Tibial nerve (tissue), 4 donors: ENCODE results near the gene TCIRG1. TPM values are rescaled to one million over a fixed set of nuclear protein-coding genes. Genes with fewer than 3 reads are reported as not detected.

Experiments used
- DNase-seq, 2 donors: peaks; one replicate each; pipeline ENCODE4 v3.0.0-alpha.2; 2019; ENCODE audit warnings: low spot score in 2 of 2
- H3K27ac ChIP-seq, 4 donors: fragments of 200-600 bp; sonication (generic) in 3 of 4; one replicate each; pipeline ENCODE4 v1.5.1; 2017 to 2019; ENCODE audit warnings: mild to moderate bottlenecking in 1 of 4
- H3K27me3 ChIP-seq, 2 donors: fragments of 200-600 bp; sonication (generic) in 1 of 2; one replicate each; pipeline versions ENCODE4 v1.5.1 to v1.6.0; 2017 to 2019
- H3K36me3 ChIP-seq, 3 donors: fragments of 200-600 bp; sonication (generic); one replicate each; pipeline ENCODE4 v1.5.1; 2018 to 2019
- H3K4me1 ChIP-seq, 4 donors: fragments of 200-600 bp; sonication (generic) in 3 of 4; one replicate each; pipeline ENCODE4 v1.5.1; 2017 to 2019
- H3K4me3 ChIP-seq, 4 donors: fragments of 200-600 bp; sonication (generic) in 3 of 4; one replicate each; pipeline ENCODE4 v1.5.1; 2017 to 2019; ENCODE audit warnings: mild to moderate bottlenecking in 1 of 4, moderate library complexity in 1 of 4
- H3K9me3 ChIP-seq, 4 donors: fragments of 200-600 bp; sonication (generic) in 3 of 4; one replicate each; pipeline ENCODE4 v1.5.1; 2017 to 2019
- CTCF ChIP-seq, 5 experiments: fragments of 200-600 bp in 3 of 5; fragments of 450-650 bp in 2 of 5; sonication (generic) in 3 of 5; IDR thresholded peaks; one replicate each; pipeline ENCODE4 v1.5.1; 2016 to 2019; ENCODE audit warnings: antibody characterized with exemption in 5 of 5, mild to moderate bottlenecking in 3 of 5, moderate library complexity in 2 of 5
- EP300 ChIP-seq, 2 donors: sonication (generic); formaldehyde crosslinking; IDR thresholded peaks; one replicate each; pipeline ENCODE4 v1.6.1; 2017; ENCODE audit warnings: antibody characterized with exemption in 2 of 2, mild to moderate bottlenecking in 1 of 2
- POLR2A ChIP-seq, 2 donors: fragments of 450-650 bp; IDR thresholded peaks; one replicate each; pipeline ENCODE4 v1.6.1; 2017; ENCODE audit warnings: antibody characterized with exemption in 2 of 2, mild to moderate bottlenecking in 2 of 2, moderate library complexity in 2 of 2
- WGBS, 2 donors: methylation state at CpG; one replicate each; pipeline ENCODE4 v1.1.5; 2018; 5-methylcytosine and 5-hydroxymethylcytosine counted together
- total RNA-seq, 4 donors: library from RNA; depleted of rRNA; stranded (reverse); fragments of >200 nt; gene quantifications; one replicate each; pipeline ENCODE4 v1.1.0, GENCODE V29; 2016

TCIRG1 gene
- total RNA-seq, 4 donors from 2014 or later: 142 to 439 (median 183) TPM

DNA sequence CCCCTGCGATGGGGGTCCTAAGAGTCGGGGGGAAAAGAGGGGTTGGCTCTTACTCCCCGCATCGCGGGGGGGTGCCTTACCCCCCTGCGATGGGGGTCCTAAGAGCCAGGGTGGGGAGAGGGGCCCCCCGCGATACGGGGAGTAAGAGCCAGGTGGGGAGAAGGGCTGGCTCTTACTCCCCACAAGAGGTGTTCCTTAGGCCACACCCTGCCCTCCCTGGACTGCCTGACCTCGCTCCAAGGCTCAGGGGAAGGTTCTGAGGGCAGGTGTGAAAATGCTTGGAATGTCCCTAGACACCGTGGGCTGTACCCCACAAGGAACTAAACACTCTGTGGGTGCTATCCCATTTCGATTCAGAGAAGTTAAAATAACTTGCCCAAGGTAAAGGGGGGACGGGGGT lies 42.8 kb upstream of the TCIRG1 start:
- Histone ChIP-seq H3K9me3 (no peaks in the 10 kb centered on the region), H3K27ac (no peak overlapping the region), H3K36me3 (peaks cover 0 to 35% (median 0%) of the 10 kb centered on the region in 3 donors), H3K27me3 (peaks cover 0 to 8% of the 10 kb centered on the region in 2 donors), H3K4me1 (peaks cover 0 to 14% (median 7%) of the 10 kb centered on the region in 4 donors), H3K4me3 (no peak overlapping the region)
- WGBS, 2 donors: 85 to 94% methylated on average over 7 to 12 of the region's 13 CpGs
- no peak for TF ChIP-seq EP300 (IDR thresholded peaks at IDR 0.05)
- no peak for TF ChIP-seq CTCF (IDR thresholded peaks at IDR 0.05)
- no peak for TF ChIP-seq POLR2A (IDR thresholded peaks at IDR 0.05)
- no peak for DNase-seq

DNA sequence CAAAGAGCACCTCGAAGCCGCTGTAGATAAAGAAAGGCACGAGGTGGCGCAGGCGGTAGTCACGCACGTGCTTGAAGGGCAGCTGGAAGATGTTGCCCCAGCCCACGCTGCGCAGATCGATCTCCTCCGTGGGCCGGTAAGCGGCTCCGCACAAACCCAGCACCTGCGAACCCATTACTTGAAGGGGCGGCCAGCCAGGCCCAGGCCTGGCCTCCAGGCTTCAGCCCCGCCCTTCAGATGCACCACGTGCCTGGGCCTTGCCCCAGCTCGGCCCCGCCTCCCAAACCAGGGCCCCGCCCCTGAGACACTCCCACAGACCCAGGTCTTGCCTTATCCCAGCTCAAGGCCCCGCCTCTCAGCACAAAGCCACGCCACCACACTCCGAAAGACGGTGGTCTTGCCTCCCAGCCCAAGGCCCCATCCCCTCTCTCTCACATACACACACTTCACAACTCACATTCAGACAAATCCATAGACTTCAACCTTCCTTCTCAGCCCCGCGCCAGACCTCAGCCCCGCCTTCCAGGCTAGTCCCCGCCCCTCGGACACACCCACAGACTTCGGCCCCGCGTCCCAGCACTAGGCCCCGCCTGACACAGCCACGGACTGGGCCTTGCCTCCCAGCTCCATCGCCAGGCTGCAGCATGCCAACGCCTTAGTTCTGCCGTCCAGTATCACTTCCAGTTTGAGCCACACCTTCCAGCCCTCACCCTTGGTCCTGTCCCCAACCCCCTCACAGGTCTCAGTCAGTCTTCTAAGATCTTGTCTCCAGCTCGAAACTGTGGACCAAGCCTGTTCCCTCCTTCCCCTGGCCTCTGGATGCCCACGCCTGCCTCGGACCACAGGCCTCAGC lies 42.0 kb upstream of the TCIRG1 start:
- no peak for TF ChIP-seq EP300 (IDR thresholded peaks at IDR 0.05)
- no peak for TF ChIP-seq POLR2A (IDR thresholded peaks at IDR 0.05)
- TF ChIP-seq CTCF (IDR thresholded peaks at IDR 0.05): no peak
- no peaks in the 10 kb centered on the region for H3K9me3 ChIP-seq
- peaks cover 0 to 35% (median 0%) of the 10 kb centered on the region in 3 donors for H3K36me3 ChIP-seq
- H3K27ac ChIP-seq: peak overlapping the region in 2 of 4 donors; percentile 40 to 59
- peaks cover 0 to 7% (median 3%) of the 10 kb centered on the region in 4 donors for H3K4me1 ChIP-seq
- DNase-seq: peak in 1 of 2 donors; percentile 62
- peak overlapping the region in 1 of 4 donors; percentile 24 for H3K4me3 ChIP-seq
- peaks cover 0 to under 1% of the 10 kb centered on the region in 2 donors for H3K27me3 ChIP-seq
- 58 to 60% methylated on average over 38 to 41 of the region's 41 CpGs for WGBS, 2 donors

GRCh38 chr11:67997475-67997921 lies 41.3 kb upstream of the TCIRG1 start:
- TF ChIP-seq CTCF (IDR thresholded peaks at IDR 0.05) (no peak), EP300 (IDR thresholded peaks at IDR 0.05) (no peak), POLR2A (IDR thresholded peaks at IDR 0.05) (no peak)
- Histone ChIP-seq H3K9me3 (no peaks in the 10 kb centered on the region), H3K27ac (peak overlapping the region in 2 of 4 donors; percentile 40 to 59), H3K27me3 (no peaks in the 10 kb centered on the region), H3K4me1 (peaks cover 0 to 7% (median 3%) of the 10 kb centered on the region in 4 donors), H3K4me3 (no peak overlapping the region), H3K36me3 (peaks cover 0 to 35% (median 0%) of the 10 kb centered on the region in 3 donors)
- WGBS, 2 donors: 92% methylated on average over 29 of the region's 29 CpGs
- no peak for DNase-seq

DNA sequence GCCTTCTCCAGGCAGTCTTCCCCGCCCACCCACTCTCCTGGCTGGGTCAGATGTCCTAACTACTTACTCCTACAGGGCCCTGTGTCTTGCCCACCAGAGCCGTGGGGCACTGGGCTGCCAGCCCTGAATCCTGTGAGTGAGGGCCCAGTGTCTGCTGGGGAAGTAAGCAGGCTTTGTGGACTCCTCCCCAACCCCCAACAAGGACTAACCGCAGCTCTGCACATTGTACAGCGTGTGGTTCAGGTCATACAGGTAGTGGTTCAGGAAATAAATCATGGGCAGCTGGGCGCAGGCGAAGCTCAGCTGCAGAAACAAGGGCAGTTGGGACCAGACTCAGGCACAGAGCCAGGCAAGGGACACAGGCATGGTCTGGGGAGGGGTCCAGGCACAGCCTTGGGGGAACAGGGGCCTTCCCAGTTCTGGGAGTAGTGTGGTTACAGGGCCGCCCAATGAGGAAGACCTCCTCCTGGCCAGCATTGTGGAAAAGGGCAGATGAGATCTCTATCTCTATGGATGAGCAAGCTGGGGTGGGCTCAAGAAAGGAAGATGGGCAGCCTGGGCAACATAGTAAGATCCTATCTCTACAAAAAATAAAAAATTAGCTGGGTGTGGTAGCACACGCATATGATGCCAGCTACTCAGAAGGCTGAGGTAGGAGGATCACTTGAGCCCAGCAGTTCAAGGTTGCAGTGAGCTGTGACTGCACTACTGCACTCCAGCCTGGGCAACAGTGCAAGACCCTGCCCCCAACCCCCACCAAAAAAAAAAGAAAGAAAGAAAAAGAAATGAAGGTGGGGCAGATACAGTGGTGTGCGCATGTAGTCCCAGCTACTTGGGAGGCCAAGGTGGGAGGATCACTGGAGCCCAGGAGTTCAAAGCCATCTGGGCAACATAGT lies 40.4 kb upstream of the TCIRG1 start:
- Histone ChIP-seq H3K4me1 (peaks cover 0 to 16% (median 3%) of the 10 kb centered on the region in 4 donors), H3K36me3 (peaks cover 0 to 35% (median 0%) of the 10 kb centered on the region in 3 donors), H3K27me3 (no peaks in the 10 kb centered on the region), H3K9me3 (no peaks in the 10 kb centered on the region), H3K4me3 (no peak overlapping the region), H3K27ac (no peak overlapping the region)
- TF ChIP-seq POLR2A (IDR thresholded peaks at IDR 0.05) (no peak), EP300 (IDR thresholded peaks at IDR 0.05) (no peak), CTCF (IDR thresholded peaks at IDR 0.05) (no peak)
- WGBS, 2 donors: 92 to 96% methylated on average over 9 of the region's 9 CpGs
- no peak for DNase-seq
